ENCODE measurements around the gene SINHCAF. TPM values are rescaled to one million over a fixed set of nuclear protein-coding genes. Genes with fewer than 3 reads are reported as not detected.

Gene SINHCAF
- total RNA-seq, 2 donors from 2014 or later, result 160 to 222 TPM

- Mint-ChIP-seq H3K27me3 (peaks cover 29% of the 10 kb centered on the region), H3K4me3 (no peak overlapping the region), H3K36me3 (ENCODE audit: low read depth) (no peaks in the 10 kb centered on the region), H3K27ac (no peak overlapping the region), H3K4me1 (peaks cover under 1% of the 10 kb centered on the region), H3K9me3 (no peaks in the 10 kb centered on the region)
- no peak for ATAC-seq (replicated peaks)
Measured at GRCh38 chr12:31231611-31232360, 94.2 kb downstream of the SINHCAF start.

Measured in activated T-helper 17 cell treated with anti-CD3 and anti-CD28 coated beads, Interleukin-2, amount 50 U/mL, for 72 hours (primary cell).